ENCODE results near the gene KLHL14. TPM values are rescaled to one million over a fixed set of nuclear protein-coding genes. Genes with fewer than 3 reads are reported as not detected.

The KLHL14 gene
- total RNA-seq: 0.24 TPM
- polyA plus RNA-seq: 0.64 TPM
- long read RNA-seq, donor 1: 0 reads
- long read RNA-seq, donor 2: 0 reads
- long read RNA-seq, donor 3: 0 reads
- long read RNA-seq, donor 4, full-length matches to known transcripts: 1 of 1 reads
- long read RNA-seq, donor 4, partial matches to known transcripts: 0 of 1 reads
- long read RNA-seq, donor 4, other reads (novel, unspliced or antisense): 0 of 1 reads
- long read RNA-seq, donor 5: 0 reads
- long read RNA-seq, donor 6: 0 reads
- long read RNA-seq, donor 7: 0 reads
- long read RNA-seq, donor 8: 0 reads
- long read RNA-seq, donor 9: 0 reads
- long read RNA-seq, donor 10: 0 reads

GRCh38 chr18:32772581-32773381 lies at the start of gene KLHL14:
TSS of gene KLHL14 (minus strand) at chr18:32773023. CDS start at chr18:32770591, 2,432 bp downstream.
- H3K9me3 ChIP-seq (ENCODE audit: control insufficient read depth in 2 of 2, insufficient read depth in 1 of 2, low read length in 1 of 2): no peaks in the 10 kb centered on the region
- H3K27ac ChIP-seq (ENCODE audit: low read depth in 1 of 2, low read length in 1 of 2): no peak within 1 kb of the TSS
- no peak for DNase-seq (ENCODE audit: low read depth in 6 of 9, low spot score in 9 of 9)
- H3K4me3 ChIP-seq (ENCODE audit: low read length in 2 of 2): no peak within 1 kb of the TSS
- peaks cover 0 to 2% of the 10 kb centered on the region in 2 donors for H3K4me1 ChIP-seq (ENCODE audit: control insufficient read depth in 2 of 2, insufficient read depth in 2 of 2, low read length in 2 of 2)
- 11% methylated on average over 17 of the region's 17 CpGs for WGBS
- peaks cover 53 to 54% of the 10 kb centered on the region in 2 donors for H3K27me3 ChIP-seq (ENCODE audit: control insufficient read depth in 2 of 2, insufficient read depth in 1 of 2, low read length in 1 of 2)
- no peaks in the 10 kb centered on the region for H3K36me3 ChIP-seq (ENCODE audit: control insufficient read depth in 2 of 2, insufficient read depth in 2 of 2, low read length in 1 of 2)

GRCh38 chr18:32822197-32822596 lies 49.4 kb upstream of the KLHL14 start:
- WGBS: 92% methylated on average over 16 of the region's 16 CpGs
- Histone ChIP-seq H3K36me3 (ENCODE audit: control insufficient read depth in 2 of 2, insufficient read depth in 2 of 2, low read length in 1 of 2) (no peaks in the 10 kb centered on the region), H3K27ac (ENCODE audit: low read depth in 1 of 2, low read length in 1 of 2) (no peak overlapping the region), H3K9me3 (ENCODE audit: control insufficient read depth in 2 of 2, insufficient read depth in 1 of 2, low read length in 1 of 2) (no peaks in the 10 kb centered on the region), H3K4me3 (ENCODE audit: low read length in 2 of 2) (no peak overlapping the region), H3K4me1 (ENCODE audit: control insufficient read depth in 2 of 2, insufficient read depth in 2 of 2, low read length in 2 of 2) (no peaks in the 10 kb centered on the region), H3K27me3 (ENCODE audit: control insufficient read depth in 2 of 2, insufficient read depth in 1 of 2, low read length in 1 of 2) (no peaks in the 10 kb centered on the region)
- no peak for DNase-seq (ENCODE audit: low read depth in 6 of 9, low spot score in 9 of 9)

- Histone ChIP-seq H3K9me3 (ENCODE audit: control insufficient read depth in 2 of 2, insufficient read depth in 1 of 2, low read length in 1 of 2) (no peaks in the 10 kb centered on the region), H3K27me3 (ENCODE audit: control insufficient read depth in 2 of 2, insufficient read depth in 1 of 2, low read length in 1 of 2) (no peaks in the 10 kb centered on the region), H3K36me3 (ENCODE audit: control insufficient read depth in 2 of 2, insufficient read depth in 2 of 2, low read length in 1 of 2) (no peaks in the 10 kb centered on the region), H3K4me1 (ENCODE audit: control insufficient read depth in 2 of 2, insufficient read depth in 2 of 2, low read length in 2 of 2) (no peaks in the 10 kb centered on the region), H3K4me3 (ENCODE audit: low read length in 2 of 2) (no peak overlapping the region), H3K27ac (ENCODE audit: low read depth in 1 of 2, low read length in 1 of 2) (no peak overlapping the region)
- DNase-seq (ENCODE audit: low read depth in 6 of 9, low spot score in 9 of 9): no peak
- WGBS: 80% methylated on average over 3 of the region's 3 CpGs
Measured at GRCh38 chr18:32815881-32816280, 43.1 kb upstream of the KLHL14 start.

- Histone ChIP-seq H3K36me3 (ENCODE audit: control insufficient read depth in 2 of 2, insufficient read depth in 2 of 2, low read length in 1 of 2) (no peaks in the 10 kb centered on the region), H3K4me3 (ENCODE audit: low read length in 2 of 2) (no peak overlapping the region), H3K27me3 (ENCODE audit: control insufficient read depth in 2 of 2, insufficient read depth in 1 of 2, low read length in 1 of 2) (no peaks in the 10 kb centered on the region), H3K9me3 (ENCODE audit: control insufficient read depth in 2 of 2, insufficient read depth in 1 of 2, low read length in 1 of 2) (no peaks in the 10 kb centered on the region), H3K27ac (ENCODE audit: low read depth in 1 of 2, low read length in 1 of 2) (no peak overlapping the region), H3K4me1 (ENCODE audit: control insufficient read depth in 2 of 2, insufficient read depth in 2 of 2, low read length in 2 of 2) (no peaks in the 10 kb centered on the region)
- WGBS: 79% methylated on average over 3 of the region's 3 CpGs
- DNase-seq (ENCODE audit: low read depth in 6 of 9, low spot score in 9 of 9): no peak
Measured at GRCh38 chr18:32812342-32812741, 39.5 kb upstream of the KLHL14 start.

GRCh38 chr18:32810314-32810713 lies 37.5 kb upstream of the KLHL14 start:
- Histone ChIP-seq H3K36me3 (ENCODE audit: control insufficient read depth in 2 of 2, insufficient read depth in 2 of 2, low read length in 1 of 2) (no peaks in the 10 kb centered on the region), H3K4me3 (ENCODE audit: low read length in 2 of 2) (no peak overlapping the region), H3K4me1 (ENCODE audit: control insufficient read depth in 2 of 2, insufficient read depth in 2 of 2, low read length in 2 of 2) (no peaks in the 10 kb centered on the region), H3K27ac (ENCODE audit: low read depth in 1 of 2, low read length in 1 of 2) (no peak overlapping the region), H3K9me3 (ENCODE audit: control insufficient read depth in 2 of 2, insufficient read depth in 1 of 2, low read length in 1 of 2) (no peaks in the 10 kb centered on the region), H3K27me3 (ENCODE audit: control insufficient read depth in 2 of 2, insufficient read depth in 1 of 2, low read length in 1 of 2) (no peaks in the 10 kb centered on the region)
- 60% methylated on average over 1 of the region's 1 CpG for WGBS
- DNase-seq (ENCODE audit: low read depth in 6 of 9, low spot score in 9 of 9): no peak

GRCh38 chr18:32805354-32805753 lies 32.5 kb upstream of the KLHL14 start:
- Histone ChIP-seq H3K27me3 (ENCODE audit: control insufficient read depth in 2 of 2, insufficient read depth in 1 of 2, low read length in 1 of 2) (no peaks in the 10 kb centered on the region), H3K4me3 (ENCODE audit: low read length in 2 of 2) (no peak overlapping the region), H3K27ac (ENCODE audit: low read depth in 1 of 2, low read length in 1 of 2) (no peak overlapping the region), H3K36me3 (ENCODE audit: control insufficient read depth in 2 of 2, insufficient read depth in 2 of 2, low read length in 1 of 2) (no peaks in the 10 kb centered on the region), H3K9me3 (ENCODE audit: control insufficient read depth in 2 of 2, insufficient read depth in 1 of 2, low read length in 1 of 2) (no peaks in the 10 kb centered on the region), H3K4me1 (ENCODE audit: control insufficient read depth in 2 of 2, insufficient read depth in 2 of 2, low read length in 2 of 2) (no peaks in the 10 kb centered on the region)
- 90% methylated on average over 5 of the region's 5 CpGs for WGBS
- no peak for DNase-seq (ENCODE audit: low read depth in 6 of 9, low spot score in 9 of 9)

GRCh38 chr18:32804134-32804888 lies 31.5 kb upstream of the KLHL14 start:
- Histone ChIP-seq H3K9me3 (ENCODE audit: control insufficient read depth in 2 of 2, insufficient read depth in 1 of 2, low read length in 1 of 2) (no peaks in the 10 kb centered on the region), H3K36me3 (ENCODE audit: control insufficient read depth in 2 of 2, insufficient read depth in 2 of 2, low read length in 1 of 2) (no peaks in the 10 kb centered on the region), H3K4me3 (ENCODE audit: low read length in 2 of 2) (no peak overlapping the region), H3K27ac (ENCODE audit: low read depth in 1 of 2, low read length in 1 of 2) (no peak overlapping the region), H3K4me1 (ENCODE audit: control insufficient read depth in 2 of 2, insufficient read depth in 2 of 2, low read length in 2 of 2) (no peaks in the 10 kb centered on the region), H3K27me3 (ENCODE audit: control insufficient read depth in 2 of 2, insufficient read depth in 1 of 2, low read length in 1 of 2) (no peaks in the 10 kb centered on the region)
- 84% methylated on average over 6 of the region's 6 CpGs for WGBS
- no peak for DNase-seq (ENCODE audit: low read depth in 6 of 9, low spot score in 9 of 9)

DNA sequence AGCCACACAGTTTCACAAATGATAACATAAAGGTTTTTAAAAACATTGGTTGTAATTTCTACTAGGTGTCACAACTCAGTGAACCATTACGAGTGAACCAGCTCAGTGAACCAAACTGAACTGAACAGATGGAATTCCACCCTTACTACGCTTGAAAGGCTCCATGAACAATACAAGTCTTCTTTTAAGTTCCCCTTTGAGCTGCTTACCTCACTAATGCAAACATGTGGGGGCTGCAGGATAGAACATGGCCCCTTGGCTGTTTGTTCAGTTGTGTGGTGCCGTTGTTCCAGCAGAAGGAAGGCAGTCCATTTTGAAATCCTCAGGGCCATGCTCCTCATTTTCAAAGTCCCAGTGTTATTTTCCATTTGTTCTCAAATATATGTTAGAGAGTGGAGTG lies 30.7 kb upstream of the KLHL14 start:
- 80% methylated on average over 3 of the region's 3 CpGs for WGBS
- Histone ChIP-seq H3K4me3 (ENCODE audit: low read length in 2 of 2) (no peak overlapping the region), H3K4me1 (ENCODE audit: control insufficient read depth in 2 of 2, insufficient read depth in 2 of 2, low read length in 2 of 2) (no peaks in the 10 kb centered on the region), H3K9me3 (ENCODE audit: control insufficient read depth in 2 of 2, insufficient read depth in 1 of 2, low read length in 1 of 2) (no peaks in the 10 kb centered on the region), H3K36me3 (ENCODE audit: control insufficient read depth in 2 of 2, insufficient read depth in 2 of 2, low read length in 1 of 2) (no peaks in the 10 kb centered on the region), H3K27ac (ENCODE audit: low read depth in 1 of 2, low read length in 1 of 2) (no peak overlapping the region), H3K27me3 (ENCODE audit: control insufficient read depth in 2 of 2, insufficient read depth in 1 of 2, low read length in 1 of 2) (no peaks in the 10 kb centered on the region)
- no peak for DNase-seq (ENCODE audit: low read depth in 6 of 9, low spot score in 9 of 9)
